ENCODE measurements around the gene CKS2.

The CKS2 gene

DNA sequence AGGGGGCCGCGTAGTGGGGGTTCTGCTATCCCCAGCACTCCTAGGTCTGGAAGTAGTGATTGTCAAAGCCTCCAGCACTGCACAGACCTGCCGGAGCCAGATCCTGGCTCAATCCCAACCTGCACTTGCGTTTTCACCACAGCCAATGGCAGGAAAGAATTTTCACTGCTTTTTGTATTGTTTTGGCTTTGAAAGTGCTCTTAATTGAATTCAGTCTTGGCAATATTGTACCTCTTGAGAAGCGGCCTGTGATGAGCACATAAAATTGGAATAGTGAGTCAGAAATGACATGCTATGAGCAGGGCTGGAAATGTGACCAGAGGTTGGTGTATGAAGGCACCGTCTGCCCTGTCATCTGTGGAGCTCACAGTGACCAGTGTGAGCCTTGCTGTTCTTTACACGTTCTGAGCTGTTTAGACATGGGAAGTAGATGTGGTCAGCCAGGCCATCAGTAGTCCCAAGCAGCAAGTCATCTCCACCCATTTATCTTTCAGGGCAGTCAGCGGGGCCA, 48.8 kb downstream of the CKS2 start:
- H3K27ac ChIP-seq (ENCODE audit: low read depth, low read length), result no peak overlapping the region
- peaks cover 79% of the 10 kb centered on the region for H3K36me3 ChIP-seq (ENCODE audit: control insufficient read depth, insufficient read depth, low read length)

DNA sequence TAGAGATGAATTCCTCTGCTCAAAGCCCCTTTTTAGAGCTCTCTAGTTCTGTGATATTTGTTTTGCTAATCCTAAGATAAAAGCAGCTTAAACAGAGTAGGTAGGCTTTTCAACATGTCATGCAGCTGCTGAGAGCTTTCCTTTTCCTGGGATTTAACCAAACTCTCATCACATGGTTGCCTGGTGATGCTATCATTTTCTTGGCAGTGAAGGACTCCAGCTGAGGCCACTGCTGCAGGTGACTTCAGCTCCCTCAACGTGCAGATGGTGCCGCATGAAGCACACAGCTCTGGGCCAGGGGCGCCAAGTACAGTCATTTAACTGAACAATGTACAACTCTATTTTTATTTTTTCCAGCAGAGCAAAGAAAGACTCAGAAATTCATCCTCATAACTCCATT, 49.5 kb downstream of the CKS2 start:
- Histone ChIP-seq H3K27ac (ENCODE audit: low read depth, low read length) (no peak overlapping the region), H3K4me3 (ENCODE audit: low read depth, low read length) (no peak overlapping the region), H3K4me1 (ENCODE audit: control insufficient read depth, insufficient read depth, low read length) (no peaks in the 10 kb centered on the region), H3K27me3 (ENCODE audit: control insufficient read depth, insufficient read depth, low read length) (no peaks in the 10 kb centered on the region), H3K9me3 (ENCODE audit: control insufficient read depth, insufficient read depth, low read length) (no peaks in the 10 kb centered on the region), H3K36me3 (ENCODE audit: control insufficient read depth, insufficient read depth, low read length) (peaks cover 72% of the 10 kb centered on the region), H3K9ac (ENCODE audit: low read depth, low read length) (no peak overlapping the region)

More for the DNA sequence above, 48.8 kb downstream of the CKS2 start:
- Histone ChIP-seq H3K9me3 (ENCODE audit: control insufficient read depth, insufficient read depth, low read length) (no peaks in the 10 kb centered on the region), H3K27me3 (ENCODE audit: control insufficient read depth, insufficient read depth, low read length) (no peaks in the 10 kb centered on the region), H3K4me1 (ENCODE audit: control insufficient read depth, insufficient read depth, low read length) (no peaks in the 10 kb centered on the region), H3K9ac (ENCODE audit: low read depth, low read length) (no peak overlapping the region), H3K4me3 (ENCODE audit: low read depth, low read length) (no peak overlapping the region)

DNA sequence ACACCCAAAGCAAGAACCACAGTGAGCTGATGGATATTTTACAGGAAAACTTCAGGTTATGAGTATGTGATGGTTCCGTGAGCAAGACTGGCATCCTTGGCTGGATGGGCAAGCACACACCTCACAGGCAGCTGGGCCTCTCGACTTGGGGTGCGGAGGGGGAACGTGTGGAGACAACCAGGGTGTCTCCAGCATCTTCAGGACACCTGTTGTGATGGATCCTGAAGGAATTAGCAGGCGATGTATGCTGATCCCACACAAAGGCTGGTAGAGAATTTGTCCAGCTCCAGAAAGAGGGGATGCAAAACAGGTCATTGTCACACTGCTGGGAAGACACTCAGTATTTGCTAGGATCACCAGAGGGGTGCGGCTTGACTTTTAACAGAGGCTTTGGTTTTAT, 50.0 kb downstream of the CKS2 start:
- Histone ChIP-seq H3K27me3 (ENCODE audit: control insufficient read depth, insufficient read depth, low read length) (no peaks in the 10 kb centered on the region), H3K9me3 (ENCODE audit: control insufficient read depth, insufficient read depth, low read length) (no peaks in the 10 kb centered on the region), H3K4me3 (ENCODE audit: low read depth, low read length) (no peak overlapping the region), H3K9ac (ENCODE audit: low read depth, low read length) (no peak overlapping the region), H3K36me3 (ENCODE audit: control insufficient read depth, insufficient read depth, low read length) (peaks cover 67% of the 10 kb centered on the region), H3K27ac (ENCODE audit: low read depth, low read length) (no peak overlapping the region), H3K4me1 (ENCODE audit: control insufficient read depth, insufficient read depth, low read length) (no peaks in the 10 kb centered on the region)

DNA sequence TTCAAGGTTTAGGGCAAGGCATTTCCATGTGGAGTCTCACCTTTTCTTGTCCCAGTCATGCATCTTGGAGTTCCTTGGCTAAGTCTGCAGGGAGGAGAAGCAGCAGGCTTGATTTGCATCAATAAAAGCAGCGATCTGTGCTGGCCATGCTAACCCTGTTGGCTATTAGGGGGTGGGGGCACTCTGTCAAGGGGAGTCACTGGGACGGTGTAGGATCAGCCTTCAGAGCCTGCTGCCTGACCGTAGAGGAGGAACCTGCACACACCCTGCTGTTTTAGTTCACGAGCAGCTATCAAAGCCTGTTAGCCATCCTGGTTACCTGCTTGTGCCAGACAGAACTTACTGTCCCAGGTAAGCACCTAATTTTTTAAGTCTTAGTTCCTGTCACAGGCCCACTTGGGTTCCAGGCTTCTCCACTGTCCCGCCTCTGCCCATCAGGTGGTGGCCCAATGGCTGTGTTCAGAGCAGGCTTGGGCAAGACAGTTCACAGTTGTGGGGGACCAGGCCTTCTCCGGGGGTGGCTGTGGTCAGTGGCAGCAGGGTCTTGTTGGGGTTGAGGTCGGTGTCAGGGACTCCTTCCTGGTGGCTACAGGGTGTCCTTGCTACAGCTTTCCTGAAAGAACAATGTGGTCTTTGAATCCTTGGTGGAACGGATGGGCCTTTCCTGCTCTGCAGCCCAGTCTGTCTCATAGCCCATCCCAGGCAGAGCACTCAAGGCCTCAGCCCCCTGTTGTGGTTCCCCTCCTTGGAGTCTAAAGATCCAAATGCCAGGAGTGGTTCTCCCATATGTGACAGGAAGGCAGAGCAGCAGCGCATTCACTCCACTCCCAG, 51.0 kb downstream of the CKS2 start:
- Histone ChIP-seq H3K36me3 (ENCODE audit: control insufficient read depth, insufficient read depth, low read length) (peaks cover 57% of the 10 kb centered on the region), H3K27ac (ENCODE audit: low read depth, low read length) (no peak overlapping the region), H3K4me3 (ENCODE audit: low read depth, low read length) (no peak overlapping the region), H3K9me3 (ENCODE audit: control insufficient read depth, insufficient read depth, low read length) (no peaks in the 10 kb centered on the region), H3K27me3 (ENCODE audit: control insufficient read depth, insufficient read depth, low read length) (no peaks in the 10 kb centered on the region), H3K4me1 (ENCODE audit: control insufficient read depth, insufficient read depth, low read length) (no peaks in the 10 kb centered on the region), H3K9ac (ENCODE audit: low read depth, low read length) (no peak overlapping the region)

DNA sequence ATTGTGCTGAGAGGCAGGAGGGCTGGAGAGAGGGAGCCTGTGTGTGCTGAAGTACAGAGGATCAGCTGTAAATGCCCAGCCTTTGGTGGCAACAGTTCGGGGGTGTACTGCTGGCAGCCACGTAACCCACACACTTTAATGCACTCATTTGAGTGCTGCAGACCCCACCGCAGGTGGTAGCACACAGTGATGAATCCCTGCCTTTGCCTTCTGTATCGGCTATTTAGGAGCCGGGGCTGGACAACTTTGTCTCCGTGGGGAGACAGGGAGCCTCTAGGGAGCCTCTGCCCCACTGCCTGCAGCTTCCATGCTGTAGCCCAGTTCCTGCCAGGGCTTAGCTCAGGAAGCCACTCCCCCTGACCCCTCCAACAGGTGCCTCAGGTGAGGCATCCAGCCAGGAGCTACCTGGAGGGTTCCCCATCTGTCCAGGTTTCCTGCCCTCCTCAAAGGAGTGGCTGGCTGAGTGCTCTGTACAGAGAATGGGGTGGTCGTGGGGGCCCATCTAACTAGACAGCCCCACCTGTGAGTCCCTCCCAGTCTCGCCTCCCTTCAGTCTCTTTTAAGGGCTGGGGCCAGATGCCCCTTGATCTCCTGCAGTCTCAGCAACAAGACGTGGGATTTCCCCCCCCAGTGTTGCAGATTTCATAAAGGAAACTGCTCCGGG, 51.8 kb downstream of the CKS2 start:
- H3K36me3 ChIP-seq (ENCODE audit: control insufficient read depth, insufficient read depth, low read length), result peaks cover 49% of the 10 kb centered on the region
- H3K9ac ChIP-seq (ENCODE audit: low read depth, low read length), result no peak overlapping the region
- H3K4me1 ChIP-seq (ENCODE audit: control insufficient read depth, insufficient read depth, low read length), result no peaks in the 10 kb centered on the region
- no peaks in the 10 kb centered on the region for H3K9me3 ChIP-seq (ENCODE audit: control insufficient read depth, insufficient read depth, low read length)
- H3K4me3 ChIP-seq (ENCODE audit: low read depth, low read length), result no peak overlapping the region
- no peaks in the 10 kb centered on the region for H3K27me3 ChIP-seq (ENCODE audit: control insufficient read depth, insufficient read depth, low read length)
- H3K27ac ChIP-seq (ENCODE audit: low read depth, low read length), result no peak overlapping the region

DNA sequence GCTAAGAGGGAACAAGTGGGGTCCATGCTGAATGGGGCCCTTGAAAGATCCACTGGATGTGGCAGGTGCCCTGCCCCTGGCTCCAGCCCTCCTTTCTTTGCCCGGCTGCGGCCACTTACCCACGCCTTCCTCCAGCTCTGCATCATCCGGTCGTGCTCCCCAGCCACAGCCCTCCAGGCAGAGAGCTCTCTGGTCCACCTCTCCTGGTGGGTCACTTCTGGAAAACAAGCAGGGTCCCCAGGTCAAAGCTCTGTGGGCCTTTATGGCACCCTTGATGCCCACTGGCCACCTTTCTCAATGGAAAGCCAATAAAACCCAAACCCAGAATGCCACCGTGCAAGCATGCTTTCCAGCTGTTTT, 52.3 kb downstream of the CKS2 start:
- Histone ChIP-seq H3K4me3 (ENCODE audit: low read depth, low read length) (no peak overlapping the region), H3K4me1 (ENCODE audit: control insufficient read depth, insufficient read depth, low read length) (no peaks in the 10 kb centered on the region), H3K36me3 (ENCODE audit: control insufficient read depth, insufficient read depth, low read length) (peaks cover 44% of the 10 kb centered on the region), H3K27me3 (ENCODE audit: control insufficient read depth, insufficient read depth, low read length) (no peaks in the 10 kb centered on the region), H3K9me3 (ENCODE audit: control insufficient read depth, insufficient read depth, low read length) (no peaks in the 10 kb centered on the region), H3K27ac (ENCODE audit: low read depth, low read length) (no peak overlapping the region), H3K9ac (ENCODE audit: low read depth, low read length) (no peak overlapping the region)

DNA sequence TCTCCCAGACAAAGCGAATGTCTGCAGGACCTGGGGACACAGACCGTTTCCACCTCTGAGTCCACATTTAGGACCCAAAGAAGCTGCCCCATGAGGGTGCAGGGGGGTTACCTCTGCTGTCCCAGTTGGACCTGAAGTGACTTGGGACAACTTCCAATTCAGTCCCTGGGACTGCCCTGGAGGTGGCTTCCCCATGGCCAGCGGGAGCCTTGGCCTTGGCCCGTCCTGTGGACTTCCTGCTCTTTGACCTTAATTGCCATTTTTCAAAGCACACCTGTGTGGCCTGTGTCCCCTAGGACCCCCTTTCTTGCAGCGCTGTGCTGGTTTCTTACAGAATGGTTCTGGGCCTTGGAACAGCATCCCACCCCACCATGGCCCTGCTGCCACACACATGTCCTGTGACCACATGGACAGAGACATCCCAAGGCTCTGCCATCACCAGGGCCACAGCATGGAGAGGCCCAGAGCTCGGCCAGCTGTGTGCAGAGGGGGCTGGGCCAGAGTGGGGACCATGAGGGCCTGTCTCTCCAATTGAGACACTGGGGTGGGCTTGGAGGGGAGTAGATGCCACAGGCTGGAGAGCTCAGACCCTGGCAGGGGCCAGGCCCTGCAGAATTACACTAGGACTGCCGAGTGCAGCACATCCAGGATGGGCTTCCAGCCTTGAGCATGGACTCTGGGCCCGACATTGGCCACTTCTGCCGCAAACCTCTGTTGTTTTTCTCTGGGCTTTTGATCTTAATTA, 53.1 kb downstream of the CKS2 start:
- H3K4me1 ChIP-seq (ENCODE audit: control insufficient read depth, insufficient read depth, low read length), result no peaks in the 10 kb centered on the region

DNA sequence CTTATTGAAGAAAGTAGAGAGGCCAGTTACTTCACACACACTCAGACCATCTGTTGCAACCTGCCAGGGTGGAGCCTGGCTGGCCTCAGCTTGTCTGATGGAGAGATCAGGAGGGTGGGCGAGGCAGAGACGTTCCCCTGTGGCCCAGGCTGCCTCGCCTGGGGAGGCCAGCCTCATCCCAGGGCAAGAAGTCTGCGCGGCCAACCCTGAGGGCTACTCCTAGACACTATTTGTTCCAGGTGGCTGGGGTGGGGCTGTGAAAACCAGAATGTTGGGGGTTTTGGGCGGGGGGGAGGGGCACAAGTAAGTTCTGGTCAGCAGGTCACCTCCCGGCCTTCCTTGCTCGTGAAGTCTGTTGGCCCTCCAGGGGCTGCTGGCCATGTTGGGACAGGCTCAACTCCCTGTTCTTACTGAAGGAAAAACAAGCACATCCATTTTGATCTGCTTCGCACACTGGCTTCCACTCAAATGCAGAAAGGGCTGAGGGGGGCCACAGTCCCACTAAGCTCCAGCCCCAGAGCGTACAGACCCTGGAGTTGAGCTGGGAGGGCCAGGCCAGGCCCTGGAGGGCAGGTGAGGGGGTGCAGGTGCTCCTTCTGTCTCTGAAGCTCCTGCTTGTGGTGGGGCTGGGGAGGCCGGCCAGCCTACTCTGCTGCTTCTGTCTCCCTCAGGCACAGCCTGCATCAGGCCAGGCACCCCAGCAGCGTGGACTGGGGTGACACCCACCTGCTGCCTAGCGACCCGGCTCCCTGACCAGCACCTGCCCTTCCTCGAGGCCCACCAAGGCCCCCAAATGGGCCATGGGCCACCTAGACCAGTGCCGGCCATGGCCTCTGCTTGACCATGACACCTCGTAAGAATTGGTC, 53.9 kb downstream of the CKS2 start:
- Histone ChIP-seq H3K9me3 (ENCODE audit: control insufficient read depth, insufficient read depth, low read length) (no peaks in the 10 kb centered on the region), H3K27me3 (ENCODE audit: control insufficient read depth, insufficient read depth, low read length) (no peaks in the 10 kb centered on the region), H3K4me1 (ENCODE audit: control insufficient read depth, insufficient read depth, low read length) (no peaks in the 10 kb centered on the region), H3K9ac (ENCODE audit: low read depth, low read length) (no peak overlapping the region), H3K4me3 (ENCODE audit: low read depth, low read length) (no peak overlapping the region), H3K27ac (ENCODE audit: low read depth, low read length) (no peak overlapping the region), H3K36me3 (ENCODE audit: control insufficient read depth, insufficient read depth, low read length) (peaks cover 28% of the 10 kb centered on the region)

More for the DNA sequence above, 53.1 kb downstream of the CKS2 start:
- peaks cover 36% of the 10 kb centered on the region for H3K36me3 ChIP-seq (ENCODE audit: control insufficient read depth, insufficient read depth, low read length)
- no peak overlapping the region for H3K4me3 ChIP-seq (ENCODE audit: low read depth, low read length)
- H3K9me3 ChIP-seq (ENCODE audit: control insufficient read depth, insufficient read depth, low read length), result no peaks in the 10 kb centered on the region
- H3K9ac ChIP-seq (ENCODE audit: low read depth, low read length), result no peak overlapping the region
- no peak overlapping the region for H3K27ac ChIP-seq (ENCODE audit: low read depth, low read length)
- H3K27me3 ChIP-seq (ENCODE audit: control insufficient read depth, insufficient read depth, low read length), result no peaks in the 10 kb centered on the region

DNA sequence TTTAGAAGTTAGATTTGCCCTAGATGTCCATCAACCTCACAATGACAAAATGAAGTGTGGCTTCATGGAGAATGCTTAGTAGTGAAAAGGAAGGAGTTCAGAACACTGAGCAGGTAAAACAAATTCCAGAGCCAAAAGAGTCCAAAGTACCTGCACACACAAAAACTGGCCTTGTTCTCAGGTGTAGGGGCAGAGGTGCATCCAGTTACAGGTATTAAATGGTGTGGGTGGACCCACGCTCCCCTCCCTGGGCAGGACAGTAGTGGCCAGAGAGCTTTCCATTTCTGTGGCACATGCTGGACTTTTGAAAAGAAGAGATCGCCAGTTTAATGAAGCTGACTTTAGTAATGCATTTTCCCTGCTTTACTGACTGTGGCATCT, 54.5 kb downstream of the CKS2 start:
- Histone ChIP-seq H3K4me1 (ENCODE audit: control insufficient read depth, insufficient read depth, low read length) (no peaks in the 10 kb centered on the region), H3K4me3 (ENCODE audit: low read depth, low read length) (no peak overlapping the region), H3K27me3 (ENCODE audit: control insufficient read depth, insufficient read depth, low read length) (no peaks in the 10 kb centered on the region), H3K9me3 (ENCODE audit: control insufficient read depth, insufficient read depth, low read length) (no peaks in the 10 kb centered on the region), H3K27ac (ENCODE audit: low read depth, low read length) (no peak overlapping the region), H3K36me3 (ENCODE audit: control insufficient read depth, insufficient read depth, low read length) (peaks cover 22% of the 10 kb centered on the region), H3K9ac (ENCODE audit: low read depth, low read length) (no peak overlapping the region)

Measured in HUES48 (cell line).